Natural killer cell (primary cell): Measurements from ENCODE around the gene GARRE1. TPM values are rescaled to one million over a fixed set of nuclear protein-coding genes. Genes with fewer than 3 reads are reported as not detected.
A peak's percentile ranks its signal among the peaks of the same experiment; 100 is the strongest.

Source experiments
- ATAC-seq, 3 donors: fragments of 150-1000 bp in 2 of 3; fragments of 200-7000 bp in 1 of 3; cut with Tn5 transposase; 1 replicate in 1 of 3; 2 replicates in 2 of 3; pipeline ENCODE4 v1.10.0; 2021; ENCODE audit warnings: mild to moderate bottlenecking in 2 of 3, moderate library complexity in 2 of 3
- DNase-seq, 2 donors: peaks; one replicate each; pipeline versions ENCODE4 v3.0.0 to v3.0.0-alpha.2; 2013 to 2021; ENCODE audit warnings: mixed read lengths in 1 of 2
- H3K27ac ChIP-seq: one replicate; pipeline ENCODE4 v1.5.1; 2013; ENCODE audit warnings: mild to moderate bottlenecking, low read length
- H3K27me3 ChIP-seq: one replicate; pipeline ENCODE4 v1.6.1; 2013; ENCODE audit warnings: low read length; ENCODE audit not compliant: control insufficient read depth, insufficient read depth
- H3K36me3 ChIP-seq: one replicate; pipeline ENCODE4 v1.6.1; 2013; ENCODE audit warnings: low read length; ENCODE audit not compliant: control insufficient read depth, insufficient read depth
- H3K4me1 ChIP-seq: one replicate; pipeline ENCODE4 v1.6.1; 2013; ENCODE audit warnings: low read length; ENCODE audit not compliant: control insufficient read depth, insufficient read depth
- H3K4me3 ChIP-seq: one replicate; pipeline ENCODE4 v1.5.1; 2013; ENCODE audit warnings: low read length
- H3K9me3 ChIP-seq: one replicate; pipeline ENCODE4 v1.6.1; 2013; ENCODE audit warnings: low read length; ENCODE audit not compliant: control insufficient read depth, insufficient read depth
- H3K27ac Mint-ChIP-seq, 2 donors: one replicate each; pipeline ENCODE4 v1.8.0; 2022; ENCODE audit warnings: mild to moderate bottlenecking in 2 of 2, mixed read lengths in 2 of 2, moderate library complexity in 1 of 2
- H3K27me3 Mint-ChIP-seq, 2 donors: one replicate each; pipeline ENCODE4 v1.8.0; 2022; ENCODE audit warnings: low read depth in 2 of 2, mixed read lengths in 2 of 2
- H3K36me3 Mint-ChIP-seq: one replicate; pipeline ENCODE4 v1.8.0; 2022; ENCODE audit warnings: mixed read lengths
- H3K4me1 Mint-ChIP-seq, 2 donors: one replicate each; pipeline ENCODE4 v1.8.0; 2022; ENCODE audit warnings: mixed read lengths in 2 of 2
- H3K4me3 Mint-ChIP-seq: one replicate; pipeline ENCODE4 v1.8.0; 2022; ENCODE audit warnings: mild to moderate bottlenecking, moderate library complexity, mixed read lengths
- H3K9me3 Mint-ChIP-seq, 2 donors: one replicate each; pipeline ENCODE4 v1.8.0; 2022; ENCODE audit warnings: mixed read lengths in 2 of 2
- WGBS: methylation state at CpG from one replicate; pipeline ENCODE4 v1.1.7; 2013; ENCODE audit warnings: missing lambda C conversion rate; ENCODE audit not compliant: insufficient coverage; 5-methylcytosine and 5-hydroxymethylcytosine counted together
- intact Hi-C: fragments of 100-400 bp; cut with micrococcal nuclease; formaldehyde crosslinking; loops from one replicate; pipeline ENCODE4 v1.14.2; 2022
- total RNA-seq, 4 donors: library from RNA; stranded (reverse); fragments of 120-200 nt in 1 of 4; gene quantifications; one replicate each; pipeline versions ENCODE4 v1.2.3 to v1.2.4, GENCODE V29; 2013 to 2022
- TF ChIP-seq, protein P1 (sequence below): fragments of 200-600 bp; IDR thresholded peaks from one replicate; pipeline ENCODE4 v1.8.0; 2022; ENCODE audit warnings: antibody characterized with exemption

Gene GARRE1
- total RNA-seq, 3 donors from 2014 or later (not counting 1 experiment from before 2014, with no cell fraction given): 21.9 to 29.2 (median 22.0) TPM

DNA sequence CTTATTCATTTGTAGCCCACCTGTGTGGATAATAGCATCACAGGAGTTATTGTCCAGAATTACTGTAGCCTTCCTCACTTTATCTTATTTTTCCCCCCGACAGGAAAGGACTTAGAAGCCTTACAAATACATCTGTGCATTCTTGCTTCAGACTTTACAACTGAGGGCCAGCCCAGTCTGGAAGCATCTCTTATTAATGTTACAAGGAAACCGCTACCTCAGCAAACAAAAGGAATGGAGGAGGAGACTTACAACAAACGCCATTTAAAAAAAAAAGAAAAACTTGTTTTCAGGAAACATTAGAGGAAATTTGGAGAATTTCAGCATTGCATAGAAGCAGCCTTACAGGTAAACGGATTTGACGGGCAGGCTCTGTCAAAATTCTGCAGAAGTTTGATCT, 45.2 kb downstream of the GARRE1 start:
- no peaks in the 10 kb centered on the region for H3K4me1 Mint-ChIP-seq
- TF ChIP-seq, protein P1, sequence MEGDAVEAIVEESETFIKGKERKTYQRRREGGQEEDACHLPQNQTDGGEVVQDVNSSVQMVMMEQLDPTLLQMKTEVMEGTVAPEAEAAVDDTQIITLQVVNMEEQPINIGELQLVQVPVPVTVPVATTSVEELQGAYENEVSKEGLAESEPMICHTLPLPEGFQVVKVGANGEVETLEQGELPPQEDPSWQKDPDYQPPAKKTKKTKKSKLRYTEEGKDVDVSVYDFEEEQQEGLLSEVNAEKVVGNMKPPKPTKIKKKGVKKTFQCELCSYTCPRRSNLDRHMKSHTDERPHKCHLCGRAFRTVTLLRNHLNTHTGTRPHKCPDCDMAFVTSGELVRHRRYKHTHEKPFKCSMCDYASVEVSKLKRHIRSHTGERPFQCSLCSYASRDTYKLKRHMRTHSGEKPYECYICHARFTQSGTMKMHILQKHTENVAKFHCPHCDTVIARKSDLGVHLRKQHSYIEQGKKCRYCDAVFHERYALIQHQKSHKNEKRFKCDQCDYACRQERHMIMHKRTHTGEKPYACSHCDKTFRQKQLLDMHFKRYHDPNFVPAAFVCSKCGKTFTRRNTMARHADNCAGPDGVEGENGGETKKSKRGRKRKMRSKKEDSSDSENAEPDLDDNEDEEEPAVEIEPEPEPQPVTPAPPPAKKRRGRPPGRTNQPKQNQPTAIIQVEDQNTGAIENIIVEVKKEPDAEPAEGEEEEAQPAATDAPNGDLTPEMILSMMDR: no peak
- peak overlapping the region in 1 of 2 donors; percentile 8 for H3K27ac Mint-ChIP-seq
- ATAC-seq (no peak), DNase-seq (no peak)
- Histone ChIP-seq H3K27me3 (no peaks in the 10 kb centered on the region), H3K9me3 (no peaks in the 10 kb centered on the region), H3K27ac (no peak overlapping the region), H3K36me3 (no peaks in the 10 kb centered on the region), H3K4me1 (no peaks in the 10 kb centered on the region), H3K4me3 (no peak overlapping the region)
- no peaks in the 10 kb centered on the region for H3K9me3 Mint-ChIP-seq
- H3K36me3 Mint-ChIP-seq: no peaks in the 10 kb centered on the region
- intact Hi-C loops: no loop called here
- 97% methylated on average over 5 of the region's 5 CpGs for WGBS
- H3K27me3 Mint-ChIP-seq: no peaks in the 10 kb centered on the region
- H3K4me3 Mint-ChIP-seq: no peak overlapping the region

DNA sequence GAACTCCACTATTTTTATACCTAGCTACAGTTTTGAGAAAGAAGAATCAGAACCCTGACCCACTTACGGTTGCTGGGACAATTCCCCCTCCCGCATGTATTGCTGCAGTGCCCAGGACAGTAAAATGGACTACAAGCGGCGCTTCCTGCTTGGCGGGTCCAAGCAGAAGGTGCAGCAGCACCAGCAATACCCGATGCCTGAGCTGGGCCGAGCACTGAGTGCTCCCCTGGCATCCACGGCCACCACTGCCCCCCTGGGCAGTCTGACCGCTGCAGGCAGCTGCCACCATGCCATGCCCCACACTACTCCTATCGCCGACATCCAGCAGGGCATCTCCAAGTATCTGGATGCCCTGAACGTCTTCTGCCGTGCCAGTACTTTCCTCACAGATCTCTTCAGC, 46.0 kb downstream of the GARRE1 start:
- no peak overlapping the region for H3K4me3 ChIP-seq
- H3K27me3 Mint-ChIP-seq: no peaks in the 10 kb centered on the region
- WGBS: 97% methylated on average over 13 of the region's 13 CpGs
- no peaks in the 10 kb centered on the region for H3K4me1 ChIP-seq
- H3K4me1 Mint-ChIP-seq: no peaks in the 10 kb centered on the region
- H3K27me3 ChIP-seq: no peaks in the 10 kb centered on the region
- no peak overlapping the region for H3K27ac ChIP-seq
- H3K36me3 ChIP-seq: peaks cover 4% of the 10 kb centered on the region
- TF ChIP-seq, protein P1: no peak
- no peaks in the 10 kb centered on the region for H3K36me3 Mint-ChIP-seq
- no peaks in the 10 kb centered on the region for H3K9me3 ChIP-seq
- ATAC-seq (no peak), DNase-seq (no peak)
- no peaks in the 10 kb centered on the region for H3K9me3 Mint-ChIP-seq
- H3K4me3 Mint-ChIP-seq: no peak overlapping the region
- intact Hi-C loops: no loop called here
- H3K27ac Mint-ChIP-seq: no peak overlapping the region

DNA sequence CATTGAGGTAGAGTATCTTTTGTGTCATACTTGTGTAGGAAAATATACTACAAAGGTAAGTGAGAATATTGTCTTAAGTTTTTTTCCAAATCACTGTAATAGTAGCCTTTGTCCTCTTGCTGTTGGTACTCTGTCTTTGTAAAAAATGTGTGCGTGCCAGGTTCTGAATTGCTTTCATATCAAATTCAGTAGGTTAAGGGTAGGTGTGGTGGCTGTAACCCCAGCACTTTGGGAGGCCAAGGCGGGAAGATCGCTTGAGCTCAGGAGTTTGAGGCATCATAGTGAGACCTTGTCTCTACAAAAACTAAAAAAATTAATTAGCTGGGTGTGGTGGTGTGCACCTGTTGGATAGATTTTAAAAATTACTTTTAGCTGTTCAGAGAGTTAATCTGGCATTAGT, 46.6 kb downstream of the GARRE1 start:
- Mint-ChIP-seq H3K27me3 (no peaks in the 10 kb centered on the region), H3K27ac (no peak overlapping the region), H3K9me3 (no peaks in the 10 kb centered on the region), H3K36me3 (no peaks in the 10 kb centered on the region), H3K4me1 (no peaks in the 10 kb centered on the region), H3K4me3 (no peak overlapping the region)
- Histone ChIP-seq H3K27me3 (no peaks in the 10 kb centered on the region), H3K4me3 (no peak overlapping the region), H3K9me3 (no peaks in the 10 kb centered on the region), H3K27ac (no peak overlapping the region), H3K4me1 (no peaks in the 10 kb centered on the region), H3K36me3 (peaks cover 4% of the 10 kb centered on the region)
- intact Hi-C loops: no loop called here
- DNase-seq (no peak), ATAC-seq (no peak)
- TF ChIP-seq, protein P1: no peak
- 100% methylated on average over 3 of the region's 3 CpGs for WGBS

Other genes with a start within 250 kb of the GARRE1 start
- gene LSM14A, start 82.0 kb upstream of the GARRE1 start, total RNA-seq: 100 to 1,000 TPM; 201 to 246 (median 202) TPM
- 100 to 1,000 TPM in 2 of 3 donors, 10 to 100 TPM in 1; 98.5 to 132 (median 104) TPM for gene GPI, start 110.6 kb downstream of the GARRE1 start, total RNA-seq
- gene PDCD2L, start 149.8 kb downstream of the GARRE1 start, total RNA-seq: 1 to 10 TPM; 4.7 to 8.6 (median 5.6) TPM
- gene UBA2, start 173.8 kb downstream of the GARRE1 start, total RNA-seq: 10 to 100 TPM; 60.5 to 74.1 (median 68.7) TPM
- gene WTIP, start 227.2 kb downstream of the GARRE1 start, total RNA-seq: under 1 TPM; 0.12 to 0.83 (median 0.45) TPM